ENCODE results near the gene PPP1R7. TPM values are rescaled to one million over a fixed set of nuclear protein-coding genes. Genes with fewer than 3 reads are reported as not detected.

The PPP1R7 gene
- polyA plus RNA-seq, 1 of the 3 experiments (the other 2 are of a cell fraction): 56.9 TPM

- Histone ChIP-seq H3K27ac (ENCODE audit: low read depth in 2 of 2, low read length in 1 of 2) (no peak overlapping the region), H4K20me1 (ENCODE audit: insufficient read depth) (no peaks in the 10 kb centered on the region), H3K4me1 (ENCODE audit: control insufficient read depth in 1 of 2, insufficient read depth in 2 of 2, low read depth in 1 of 2, low read length in 1 of 2) (no peaks in the 10 kb centered on the region), H3K27me3 (ENCODE audit: insufficient read depth) (no peaks in the 10 kb centered on the region), H3K79me2 (ENCODE audit: insufficient read depth) (no peaks in the 10 kb centered on the region), H3K4me2 (no peak overlapping the region), H2AFZ (ENCODE audit: low read depth) (no peak overlapping the region), H3K4me3 (ENCODE audit: low read depth in 2 of 2, low read length in 1 of 2) (no peak overlapping the region), H3K36me3 (replicated peaks in 1 of 2; ENCODE audit: control insufficient read depth in 1 of 2, insufficient read depth in 2 of 2, low read length in 1 of 2) (peaks cover 2 to 5% of the 10 kb centered on the region in 2 experiments), H3K9ac (no peak overlapping the region), H3K9me2 (no peaks in the 10 kb centered on the region), H3K9me3 (no peaks in the 10 kb centered on the region), H3F3A (replicated peaks; ENCODE audit: insufficient read depth) (no peaks in the 10 kb centered on the region)
- no peak for TF ChIP-seq GABPA (IDR thresholded peaks at IDR 0.05; ENCODE audit: low read depth)
- TF ChIP-seq TCF12 (IDR thresholded peaks at IDR 0.05): no peak
- TF ChIP-seq, protein P1, sequence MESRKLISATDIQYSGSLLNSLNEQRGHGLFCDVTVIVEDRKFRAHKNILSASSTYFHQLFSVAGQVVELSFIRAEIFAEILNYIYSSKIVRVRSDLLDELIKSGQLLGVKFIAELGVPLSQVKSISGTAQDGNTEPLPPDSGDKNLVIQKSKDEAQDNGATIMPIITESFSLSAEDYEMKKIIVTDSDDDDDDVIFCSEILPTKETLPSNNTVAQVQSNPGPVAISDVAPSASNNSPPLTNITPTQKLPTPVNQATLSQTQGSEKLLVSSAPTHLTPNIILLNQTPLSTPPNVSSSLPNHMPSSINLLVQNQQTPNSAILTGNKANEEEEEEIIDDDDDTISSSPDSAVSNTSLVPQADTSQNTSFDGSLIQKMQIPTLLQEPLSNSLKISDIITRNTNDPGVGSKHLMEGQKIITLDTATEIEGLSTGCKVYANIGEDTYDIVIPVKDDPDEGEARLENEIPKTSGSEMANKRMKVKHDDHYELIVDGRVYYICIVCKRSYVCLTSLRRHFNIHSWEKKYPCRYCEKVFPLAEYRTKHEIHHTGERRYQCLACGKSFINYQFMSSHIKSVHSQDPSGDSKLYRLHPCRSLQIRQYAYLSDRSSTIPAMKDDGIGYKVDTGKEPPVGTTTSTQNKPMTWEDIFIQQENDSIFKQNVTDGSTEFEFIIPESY (IDR thresholded peaks at IDR 0.05; ENCODE audit: borderline replicate concordance, low read depth): no peak
- no peak for TF ChIP-seq ELF1 (IDR thresholded peaks at IDR 0.05)
- TF ChIP-seq SIN3A (IDR thresholded peaks at IDR 0.05; ENCODE audit: borderline replicate concordance, low read depth, low read length): no peak
- no peak for TF ChIP-seq EP300 (IDR thresholded peaks at IDR 0.05; ENCODE audit: borderline replicate concordance in 1 of 2, low read depth in 1 of 2, low read length in 1 of 2)
- no peak for TF ChIP-seq RAD21 (IDR thresholded peaks at IDR 0.05; ENCODE audit: low read length)
- TF ChIP-seq CHD2 (IDR thresholded peaks at IDR 0.05; ENCODE audit: low read length, partially characterized antibody): no peak
- ChIA-PET CTCF (no interaction called here), POLR2A (no interaction called here)
- no peak for DNase-seq
- 87% methylated on average over 6 of the region's 18 CpGs for WGBS (ENCODE audit: low lambda C conversion rate)
Measured at GRCh38 chr2:241126771-241127202, 23.5 kb upstream of the PPP1R7 start.

DNA sequence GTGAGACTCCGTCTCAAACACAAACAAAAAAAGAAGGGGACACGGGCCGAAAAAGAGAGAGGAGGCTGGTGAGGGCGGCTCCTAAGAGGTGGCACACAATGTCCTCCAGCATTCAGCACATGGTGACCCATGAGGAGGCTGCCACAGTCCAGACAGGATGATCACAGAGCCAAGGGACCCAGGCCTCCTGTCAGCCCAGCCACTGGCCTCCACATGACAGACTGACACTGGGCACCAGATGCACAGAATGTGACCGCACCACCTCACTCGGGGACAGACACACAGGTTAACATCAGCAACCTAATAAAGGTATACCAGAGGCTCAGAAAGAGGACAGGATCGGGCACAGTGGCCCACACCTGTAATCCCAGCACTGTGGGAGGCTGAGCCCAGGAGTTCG, 22.0 kb upstream of the PPP1R7 start:
- CTCF ChIA-PET: no interaction called here
- H2AFZ ChIP-seq (ENCODE audit: low read depth): no peak overlapping the region
- no peaks in the 10 kb centered on the region for H3K79me2 ChIP-seq (ENCODE audit: insufficient read depth)
- no peak overlapping the region for H3K4me2 ChIP-seq
- no peaks in the 10 kb centered on the region for H3K36me3 ChIP-seq (replicated peaks in 1 of 2; ENCODE audit: control insufficient read depth in 1 of 2, insufficient read depth in 2 of 2, low read length in 1 of 2)
- H3K4me1 ChIP-seq (ENCODE audit: control insufficient read depth in 1 of 2, insufficient read depth in 2 of 2, low read depth in 1 of 2, low read length in 1 of 2): no peaks in the 10 kb centered on the region
- H3K9me2 ChIP-seq: no peaks in the 10 kb centered on the region
- no peaks in the 10 kb centered on the region for H3K27me3 ChIP-seq (ENCODE audit: insufficient read depth)
- H4K20me1 ChIP-seq (ENCODE audit: insufficient read depth): no peaks in the 10 kb centered on the region
- no peaks in the 10 kb centered on the region for H3K9me3 ChIP-seq
- WGBS (ENCODE audit: low lambda C conversion rate): 89% methylated on average over 6 of the region's 8 CpGs
- no peak overlapping the region for H3K27ac ChIP-seq (ENCODE audit: low read depth in 2 of 2, low read length in 1 of 2)
- POLR2A ChIA-PET: no interaction called here
- TF ChIP-seq, protein P2, sequence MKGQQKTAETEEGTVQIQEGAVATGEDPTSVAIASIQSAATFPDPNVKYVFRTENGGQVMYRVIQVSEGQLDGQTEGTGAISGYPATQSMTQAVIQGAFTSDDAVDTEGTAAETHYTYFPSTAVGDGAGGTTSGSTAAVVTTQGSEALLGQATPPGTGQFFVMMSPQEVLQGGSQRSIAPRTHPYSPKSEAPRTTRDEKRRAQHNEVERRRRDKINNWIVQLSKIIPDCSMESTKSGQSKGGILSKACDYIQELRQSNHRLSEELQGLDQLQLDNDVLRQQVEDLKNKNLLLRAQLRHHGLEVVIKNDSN (IDR thresholded peaks at IDR 0.05; ENCODE audit: borderline replicate concordance, low read depth): no peak
- TF ChIP-seq CHD2 (IDR thresholded peaks at IDR 0.05; ENCODE audit: low read length, partially characterized antibody): no peak
- TF ChIP-seq TAF1 (IDR thresholded peaks at IDR 0.05; ENCODE audit: borderline replicate concordance, low read depth, low read length): no peak
- TF ChIP-seq, protein P1 (IDR thresholded peaks at IDR 0.05; ENCODE audit: borderline replicate concordance, low read depth): no peak
- TF ChIP-seq EZH2phosphoT487 (IDR thresholded peaks at IDR 0.05; ENCODE audit: borderline replicate concordance, low read depth): no peak
- no peak for TF ChIP-seq EP300 (IDR thresholded peaks at IDR 0.05; ENCODE audit: borderline replicate concordance in 1 of 2, low read depth in 1 of 2, low read length in 1 of 2)
- no peak for TF ChIP-seq IRF3 (IDR thresholded peaks at IDR 0.05; ENCODE audit: low read depth, low read length)
- no peak for TF ChIP-seq TEAD4 (IDR thresholded peaks at IDR 0.05; ENCODE audit: borderline replicate concordance, insufficient read depth)
- TF ChIP-seq ELF1 (IDR thresholded peaks at IDR 0.05): no peak
- TF ChIP-seq NFIC (IDR thresholded peaks at IDR 0.05; ENCODE audit: borderline replicate concordance): no peak
- TF ChIP-seq SMC3 (IDR thresholded peaks at IDR 0.05; ENCODE audit: low read depth, low read length): no peak
- TF ChIP-seq, protein P3, sequence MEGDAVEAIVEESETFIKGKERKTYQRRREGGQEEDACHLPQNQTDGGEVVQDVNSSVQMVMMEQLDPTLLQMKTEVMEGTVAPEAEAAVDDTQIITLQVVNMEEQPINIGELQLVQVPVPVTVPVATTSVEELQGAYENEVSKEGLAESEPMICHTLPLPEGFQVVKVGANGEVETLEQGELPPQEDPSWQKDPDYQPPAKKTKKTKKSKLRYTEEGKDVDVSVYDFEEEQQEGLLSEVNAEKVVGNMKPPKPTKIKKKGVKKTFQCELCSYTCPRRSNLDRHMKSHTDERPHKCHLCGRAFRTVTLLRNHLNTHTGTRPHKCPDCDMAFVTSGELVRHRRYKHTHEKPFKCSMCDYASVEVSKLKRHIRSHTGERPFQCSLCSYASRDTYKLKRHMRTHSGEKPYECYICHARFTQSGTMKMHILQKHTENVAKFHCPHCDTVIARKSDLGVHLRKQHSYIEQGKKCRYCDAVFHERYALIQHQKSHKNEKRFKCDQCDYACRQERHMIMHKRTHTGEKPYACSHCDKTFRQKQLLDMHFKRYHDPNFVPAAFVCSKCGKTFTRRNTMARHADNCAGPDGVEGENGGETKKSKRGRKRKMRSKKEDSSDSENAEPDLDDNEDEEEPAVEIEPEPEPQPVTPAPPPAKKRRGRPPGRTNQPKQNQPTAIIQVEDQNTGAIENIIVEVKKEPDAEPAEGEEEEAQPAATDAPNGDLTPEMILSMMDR (IDR thresholded peaks at IDR 0.05): no peak
- TF ChIP-seq GATA2 (CRISPR knock-in tag; IDR thresholded peaks at IDR 0.05): no peak
- TF ChIP-seq YY1 (IDR thresholded peaks at IDR 0.05; ENCODE audit: low read depth): no peak
- TF ChIP-seq RAD21 (IDR thresholded peaks at IDR 0.05; ENCODE audit: low read length): no peak
- no peak for TF ChIP-seq JUND (IDR thresholded peaks at IDR 0.05)
- TF ChIP-seq RXRA (IDR thresholded peaks at IDR 0.05; ENCODE audit: borderline replicate concordance, low read depth): no peak
- TF ChIP-seq MXI1 (IDR thresholded peaks at IDR 0.05; ENCODE audit: low read depth, low read length): no peak
- no peak for TF ChIP-seq GABPA (IDR thresholded peaks at IDR 0.05; ENCODE audit: low read depth)
- H3F3A ChIP-seq (replicated peaks; ENCODE audit: insufficient read depth): no peaks in the 10 kb centered on the region
- no peak for DNase-seq
- no peak overlapping the region for H3K9ac ChIP-seq
- H3K4me3 ChIP-seq (ENCODE audit: low read depth in 2 of 2, low read length in 1 of 2): no peak overlapping the region
